ENCODE results near the gene B4GALT5. TPM values are rescaled to one million over a fixed set of nuclear protein-coding genes. Genes with fewer than 3 reads are reported as not detected.

The B4GALT5 gene
- total and polyA plus RNA-seq, 7 experiments from 2014 or later = 0.14 to 23.1 (median 3.6) TPM

DNA sequence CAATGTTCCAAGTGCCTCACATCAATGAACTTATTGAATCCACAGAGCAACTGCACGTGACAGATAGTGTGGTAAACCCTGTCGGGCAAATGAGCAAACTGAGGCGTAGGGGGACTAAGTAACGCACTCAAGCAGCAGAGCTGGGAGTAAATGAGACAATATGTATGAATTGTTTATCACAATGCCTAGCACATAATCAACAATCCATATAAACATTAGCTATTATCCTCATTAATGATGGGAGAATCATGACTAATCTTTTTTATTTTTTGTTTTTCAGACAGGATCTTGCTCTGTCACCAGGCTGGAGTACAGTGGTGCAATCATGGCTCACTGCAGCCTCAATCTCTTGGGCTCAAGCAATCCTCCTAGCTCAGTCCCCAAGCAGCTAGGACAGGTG is 43.9 kb upstream of the B4GALT5 start:
- Mint-ChIP-seq H3K9me3 (peaks cover 0 to 14% (median 3%) of the 10 kb centered on the region in 11 donors), H3K4me1 (peaks cover 0 to 5% (median 3%) of the 10 kb centered on the region in 7 donors), H3K27ac (no peak overlapping the region), H3K4me3 (no peak overlapping the region), H3K36me3 (peaks cover 0 to 3% (median 0%) of the 10 kb centered on the region in 5 donors), H3K27me3 (peaks cover 37 to 83% (median 41%) of the 10 kb centered on the region in 5 donors)
- Histone ChIP-seq H3K27ac (ENCODE audit: low read depth, low read length) (no peak overlapping the region), H3K36me3 (ENCODE audit: control insufficient read depth in 2 of 3, insufficient read depth in 3 of 3, low read length in 3 of 3) (no peaks in the 10 kb centered on the region), H3K4me3 (ENCODE audit: low read length) (no peak overlapping the region), H3K4me1 (ENCODE audit: control insufficient read depth in 2 of 2, insufficient read depth in 2 of 2, low read length in 2 of 2) (no peaks in the 10 kb centered on the region), H3K9me3 (ENCODE audit: control insufficient read depth in 2 of 3, low read length in 3 of 3) (no peaks in the 10 kb centered on the region), H3K27me3 (ENCODE audit: control insufficient read depth in 2 of 2, insufficient read depth in 2 of 2, low read length in 2 of 2) (no peaks in the 10 kb centered on the region)
- POLR2A ChIA-PET = no interaction called here
- DNase-seq (no peak), ATAC-seq (no peak)
- CTCF ChIA-PET = no interaction called here
- intact Hi-C loops (cut with micrococcal nuclease) = no loop called here

DNA sequence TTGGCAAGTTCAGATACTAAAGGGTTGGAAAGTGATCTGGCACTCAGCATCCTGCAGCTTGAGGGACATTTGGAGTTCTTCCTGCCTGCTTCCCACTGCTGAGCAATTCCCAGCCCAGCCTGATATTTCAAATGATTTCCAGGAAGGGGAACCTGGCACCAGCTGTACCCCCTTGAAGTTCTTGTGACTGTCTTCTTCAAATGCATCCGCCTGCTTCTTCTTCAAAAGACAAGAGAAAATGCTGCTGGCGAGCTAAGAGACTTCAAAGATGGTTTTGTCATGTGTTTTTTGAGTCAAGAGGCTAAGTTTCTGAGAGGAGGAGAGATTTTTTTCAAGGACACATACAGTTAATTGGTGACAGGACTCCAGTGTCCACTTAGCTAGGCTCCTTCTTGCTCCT is 42.6 kb upstream of the B4GALT5 start:
- no peak overlapping the region for H3K4me3 Mint-ChIP-seq
- H3K27me3 Mint-ChIP-seq = peaks cover 35 to 81% (median 37%) of the 10 kb centered on the region in 5 donors
- ATAC-seq = no peak
- H3K27ac ChIP-seq (ENCODE audit: low read depth, low read length) = no peak overlapping the region
- H3K36me3 ChIP-seq (ENCODE audit: control insufficient read depth in 2 of 3, insufficient read depth in 3 of 3, low read length in 3 of 3) = no peaks in the 10 kb centered on the region
- H3K4me3 ChIP-seq (ENCODE audit: low read length) = no peak overlapping the region
- POLR2A ChIA-PET = no interaction called here
- H3K27me3 ChIP-seq (ENCODE audit: control insufficient read depth in 2 of 2, insufficient read depth in 2 of 2, low read length in 2 of 2) = no peaks in the 10 kb centered on the region
- H3K4me1 Mint-ChIP-seq = peaks cover 0 to 5% (median 3%) of the 10 kb centered on the region in 7 donors
- CTCF ChIA-PET = interaction anchor here (0.6 kb wide), 1 partner anchor 146 kb away, joined by 3 read pairs; no protein-coding TSS in a partner anchor
- no peak for DNase-seq
- no peaks in the 10 kb centered on the region for H3K4me1 ChIP-seq (ENCODE audit: control insufficient read depth in 2 of 2, insufficient read depth in 2 of 2, low read length in 2 of 2)
- no peaks in the 10 kb centered on the region for H3K9me3 ChIP-seq (ENCODE audit: control insufficient read depth in 2 of 3, low read length in 3 of 3)
- no peak overlapping the region for H3K27ac Mint-ChIP-seq
- intact Hi-C loops (cut with micrococcal nuclease) = no loop called here
- peaks cover 0 to 4% (median 3%) of the 10 kb centered on the region in 5 donors for H3K36me3 Mint-ChIP-seq
- H3K9me3 Mint-ChIP-seq = peaks cover 0 to 14% (median 3%) of the 10 kb centered on the region in 11 donors

DNA sequence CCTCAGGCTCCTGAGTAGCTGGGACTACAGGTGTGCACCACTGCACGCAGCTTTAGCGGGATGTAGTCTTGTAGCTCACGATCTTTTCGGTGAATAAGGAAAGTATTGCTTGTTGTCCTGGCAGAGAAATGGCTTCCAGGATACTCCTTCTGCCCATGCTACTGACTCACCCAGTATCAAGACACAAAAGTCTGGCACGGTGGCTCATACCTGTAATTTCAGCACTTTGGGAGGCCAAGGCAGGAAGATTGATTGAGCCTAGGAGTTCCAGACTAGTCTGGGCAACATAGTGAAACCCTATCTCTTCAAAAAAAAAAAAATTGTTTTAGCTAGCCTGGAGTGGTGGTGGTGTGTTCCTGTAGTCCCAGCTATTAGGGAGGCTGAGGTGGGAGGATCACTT is 40.9 kb upstream of the B4GALT5 start:
- no peaks in the 10 kb centered on the region for H3K4me1 ChIP-seq (ENCODE audit: control insufficient read depth in 2 of 2, insufficient read depth in 2 of 2, low read length in 2 of 2)
- Mint-ChIP-seq H3K27me3 (peaks cover 31 to 74% (median 34%) of the 10 kb centered on the region in 5 donors), H3K27ac (no peak overlapping the region), H3K36me3 (peaks cover 0 to 4% (median 3%) of the 10 kb centered on the region in 5 donors), H3K9me3 (peaks cover 0 to 14% (median 3%) of the 10 kb centered on the region in 11 donors), H3K4me1 (peaks cover 0 to 12% (median 10%) of the 10 kb centered on the region in 7 donors), H3K4me3 (no peak overlapping the region)
- H3K27ac ChIP-seq (ENCODE audit: low read depth, low read length) = no peak overlapping the region
- H3K27me3 ChIP-seq (ENCODE audit: control insufficient read depth in 2 of 2, insufficient read depth in 2 of 2, low read length in 2 of 2) = no peaks in the 10 kb centered on the region
- H3K36me3 ChIP-seq (ENCODE audit: control insufficient read depth in 2 of 3, insufficient read depth in 3 of 3, low read length in 3 of 3) = no peaks in the 10 kb centered on the region
- ChIA-PET POLR2A (no interaction called here), CTCF (no interaction called here)
- DNase-seq (no peak), ATAC-seq (no peak)
- intact Hi-C loops (cut with micrococcal nuclease) = no loop called here
- no peak overlapping the region for H3K4me3 ChIP-seq (ENCODE audit: low read length)
- H3K9me3 ChIP-seq (ENCODE audit: control insufficient read depth in 2 of 3, low read length in 3 of 3) = no peaks in the 10 kb centered on the region

DNA sequence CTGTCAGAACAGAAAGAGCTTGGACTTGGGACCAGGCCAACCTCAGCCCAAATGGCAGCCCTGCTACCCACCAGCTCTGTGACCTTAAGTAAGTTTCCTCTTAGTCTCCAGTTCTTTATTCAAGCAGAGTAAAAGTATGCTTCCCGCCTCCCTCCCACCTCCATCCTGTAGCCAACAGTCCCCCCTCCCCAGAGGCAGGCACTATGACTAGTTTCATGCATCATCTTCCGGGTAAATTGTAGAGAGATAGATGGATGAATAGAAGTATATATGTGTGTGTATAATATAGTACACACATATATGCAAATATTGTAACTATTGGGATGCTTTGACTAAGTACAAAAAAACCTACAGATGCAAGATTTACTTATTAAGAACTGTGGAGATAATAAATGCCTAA is 39.5 kb upstream of the B4GALT5 start:
- H3K4me1 Mint-ChIP-seq = peaks cover 0 to 12% (median 10%) of the 10 kb centered on the region in 7 donors
- H3K4me3 ChIP-seq (ENCODE audit: low read length) = no peak overlapping the region
- H3K36me3 ChIP-seq (ENCODE audit: control insufficient read depth in 2 of 3, insufficient read depth in 3 of 3, low read length in 3 of 3) = no peaks in the 10 kb centered on the region
- no peak overlapping the region for H3K4me3 Mint-ChIP-seq
- ChIA-PET CTCF (no interaction called here), POLR2A (no interaction called here)
- H3K27ac Mint-ChIP-seq = no peak overlapping the region
- peaks cover 0 to 10% (median 2%) of the 10 kb centered on the region in 11 donors for H3K9me3 Mint-ChIP-seq
- peaks cover 22 to 63% (median 29%) of the 10 kb centered on the region in 5 donors for H3K27me3 Mint-ChIP-seq
- H3K27me3 ChIP-seq (ENCODE audit: control insufficient read depth in 2 of 2, insufficient read depth in 2 of 2, low read length in 2 of 2) = no peaks in the 10 kb centered on the region
- H3K9me3 ChIP-seq (ENCODE audit: control insufficient read depth in 2 of 3, low read length in 3 of 3) = no peaks in the 10 kb centered on the region
- no peaks in the 10 kb centered on the region for H3K4me1 ChIP-seq (ENCODE audit: control insufficient read depth in 2 of 2, insufficient read depth in 2 of 2, low read length in 2 of 2)
- ATAC-seq = no peak
- intact Hi-C loops (cut with micrococcal nuclease) = no loop called here
- no peak overlapping the region for H3K27ac ChIP-seq (ENCODE audit: low read depth, low read length)
- H3K36me3 Mint-ChIP-seq = peaks cover 0 to 4% (median 0%) of the 10 kb centered on the region in 5 donors
- DNase-seq = no peak

DNA sequence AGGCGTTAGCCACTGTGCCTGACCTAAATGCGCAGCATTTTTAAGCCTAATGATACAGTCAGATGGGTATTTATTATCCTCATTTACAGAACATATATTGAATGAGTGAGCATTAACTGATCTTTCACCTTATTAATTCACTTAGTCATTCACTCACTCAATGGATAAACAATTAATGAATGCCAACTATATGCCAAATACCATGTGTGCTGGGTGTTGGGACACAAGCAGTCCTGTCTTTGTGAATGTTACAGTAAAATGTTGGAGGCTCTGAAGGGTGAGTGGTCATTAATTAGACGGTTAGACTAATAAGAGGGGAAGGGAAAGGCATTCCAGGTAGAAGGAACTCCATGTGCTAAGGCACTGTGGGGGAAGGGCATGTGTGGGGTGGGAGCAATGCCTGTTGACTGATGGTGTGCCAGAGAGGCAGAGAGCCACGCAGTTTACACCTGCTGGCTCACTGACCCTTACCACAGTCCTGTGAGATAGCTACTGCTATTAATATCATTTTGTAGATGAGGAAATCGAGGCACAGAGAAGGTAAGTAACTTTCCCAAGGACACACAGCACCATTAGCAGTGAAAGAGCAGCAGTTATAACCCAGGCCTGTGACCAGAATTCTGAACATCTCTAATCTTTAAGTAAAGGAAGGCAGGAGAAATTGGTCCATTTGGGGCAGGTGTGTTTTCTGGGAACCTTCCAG is 38.7 kb upstream of the B4GALT5 start:
- no peaks in the 10 kb centered on the region for H3K27me3 ChIP-seq (ENCODE audit: control insufficient read depth in 2 of 2, insufficient read depth in 2 of 2, low read length in 2 of 2)
- Mint-ChIP-seq H3K36me3 (peaks cover 0 to 4% (median 0%) of the 10 kb centered on the region in 5 donors), H3K9me3 (peaks cover 0 to 6% (median under 1%) of the 10 kb centered on the region in 11 donors)

DNA sequence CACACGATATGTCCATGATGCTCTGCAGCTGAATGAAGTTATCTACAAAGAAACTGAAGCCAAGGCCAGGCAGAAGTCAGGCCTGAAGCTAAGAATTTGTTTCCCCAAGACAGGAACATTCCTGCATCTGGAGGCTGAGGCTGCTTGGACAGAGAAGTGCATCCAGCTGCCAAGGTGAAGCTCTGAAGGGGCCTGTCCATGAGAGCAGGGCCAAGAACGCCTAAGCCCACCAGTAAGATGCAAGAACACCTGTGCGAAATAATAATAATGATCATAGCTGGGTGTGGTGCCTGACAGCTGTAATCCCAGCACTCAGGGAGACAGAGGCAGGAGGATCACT is 37.7 kb upstream of the B4GALT5 start:
- no peaks in the 10 kb centered on the region for H3K9me3 ChIP-seq (ENCODE audit: control insufficient read depth in 2 of 3, low read length in 3 of 3)
- peaks cover 0 to 12% (median 8%) of the 10 kb centered on the region in 7 donors for H3K4me1 Mint-ChIP-seq
- no peaks in the 10 kb centered on the region for H3K27me3 ChIP-seq (ENCODE audit: control insufficient read depth in 2 of 2, insufficient read depth in 2 of 2, low read length in 2 of 2)
- H3K4me3 Mint-ChIP-seq = no peak overlapping the region
- no peak overlapping the region for H3K27ac ChIP-seq (ENCODE audit: low read depth, low read length)
- no peaks in the 10 kb centered on the region for H3K9me3 Mint-ChIP-seq
- H3K27ac Mint-ChIP-seq = no peak overlapping the region
- H3K36me3 Mint-ChIP-seq = peaks cover 0 to 4% (median 0%) of the 10 kb centered on the region in 5 donors
- ATAC-seq (no peak), DNase-seq (no peak)
- ChIA-PET CTCF (no interaction called here), POLR2A (no interaction called here)
- H3K4me1 ChIP-seq (ENCODE audit: control insufficient read depth in 2 of 2, insufficient read depth in 2 of 2, low read length in 2 of 2) = no peaks in the 10 kb centered on the region
- H3K36me3 ChIP-seq (ENCODE audit: control insufficient read depth in 2 of 3, insufficient read depth in 3 of 3, low read length in 3 of 3) = no peaks in the 10 kb centered on the region
- H3K27me3 Mint-ChIP-seq = peaks cover 14 to 54% (median 23%) of the 10 kb centered on the region in 5 donors
- intact Hi-C loops (cut with micrococcal nuclease) = no loop called here
- no peak overlapping the region for H3K4me3 ChIP-seq (ENCODE audit: low read length)

More for the DNA sequence above, 38.7 kb upstream of the B4GALT5 start:
- Histone ChIP-seq H3K4me1 (ENCODE audit: control insufficient read depth in 2 of 2, insufficient read depth in 2 of 2, low read length in 2 of 2) (no peaks in the 10 kb centered on the region), H3K4me3 (ENCODE audit: low read length) (no peak overlapping the region), H3K36me3 (ENCODE audit: control insufficient read depth in 2 of 3, insufficient read depth in 3 of 3, low read length in 3 of 3) (no peaks in the 10 kb centered on the region), H3K27ac (ENCODE audit: low read depth, low read length) (no peak overlapping the region), H3K9me3 (ENCODE audit: control insufficient read depth in 2 of 3, low read length in 3 of 3) (no peaks in the 10 kb centered on the region)
- ATAC-seq = no peak
- CTCF ChIA-PET = no interaction called here
- peaks cover 0 to 12% (median 10%) of the 10 kb centered on the region in 7 donors for H3K4me1 Mint-ChIP-seq
- H3K27ac Mint-ChIP-seq = no peak overlapping the region
- intact Hi-C loops (cut with micrococcal nuclease) = no loop called here
- H3K4me3 Mint-ChIP-seq = no peak overlapping the region
- DNase-seq = no peak
- POLR2A ChIA-PET = no interaction called here
- peaks cover 19 to 63% (median 26%) of the 10 kb centered on the region in 5 donors for H3K27me3 Mint-ChIP-seq
